ENCODE results near the gene PDGFC. TPM values are rescaled to one million over a fixed set of nuclear protein-coding genes. Genes with fewer than 3 reads are reported as not detected.

PDGFC gene
- total RNA-seq, 1 donor from 2014 or later: 70.9 TPM

GRCh38 chr4:156956826-156957368 lies 14.7 kb downstream of the PDGFC start:
- TF ChIP-seq CTCF (IDR thresholded peaks at IDR 0.05): no peak
- Mint-ChIP-seq H3K4me1 (ENCODE audit: low read depth) (peaks cover 86% of the 10 kb centered on the region), H3K36me3 (ENCODE audit: low read depth) (peaks cover 4% of the 10 kb centered on the region), H3K4me3 (ENCODE audit: unreplicated experiment) (no peak overlapping the region), H3K9me3 (ENCODE audit: low read depth) (no peaks in the 10 kb centered on the region), H3K27me3 (ENCODE audit: low read depth) (no peaks in the 10 kb centered on the region), H3K27ac (ENCODE audit: unreplicated experiment) (peak overlapping the region; percentile 53)
- DNase-seq (ENCODE audit: low spot score): no peak

- Mint-ChIP-seq H3K36me3 (ENCODE audit: low read depth) (peaks cover 4% of the 10 kb centered on the region), H3K4me1 (ENCODE audit: low read depth) (peaks cover 86% of the 10 kb centered on the region), H3K27me3 (ENCODE audit: low read depth) (no peaks in the 10 kb centered on the region), H3K9me3 (ENCODE audit: low read depth) (no peaks in the 10 kb centered on the region), H3K4me3 (ENCODE audit: unreplicated experiment) (no peak overlapping the region), H3K27ac (ENCODE audit: unreplicated experiment) (no peak overlapping the region)
- DNase-seq (ENCODE audit: low spot score): no peak
- no peak for TF ChIP-seq CTCF (IDR thresholded peaks at IDR 0.05)
Observed at GRCh38 chr4:156956359-156956758, 15.2 kb downstream of the PDGFC start.

- Mint-ChIP-seq H3K4me1 (ENCODE audit: low read depth) (peaks cover 88% of the 10 kb centered on the region), H3K36me3 (ENCODE audit: low read depth) (peaks cover 4% of the 10 kb centered on the region), H3K27me3 (ENCODE audit: low read depth) (no peaks in the 10 kb centered on the region), H3K4me3 (ENCODE audit: unreplicated experiment) (no peak overlapping the region), H3K27ac (ENCODE audit: unreplicated experiment) (peak overlapping the region; percentile 13), H3K9me3 (ENCODE audit: low read depth) (no peaks in the 10 kb centered on the region)
- TF ChIP-seq CTCF (IDR thresholded peaks at IDR 0.05): no peak
- no peak for DNase-seq (ENCODE audit: low spot score)
Observed at GRCh38 chr4:156954587-156954986, 17.0 kb downstream of the PDGFC start.

GRCh38 chr4:156953951-156954350 lies 17.6 kb downstream of the PDGFC start:
- H3K36me3 Mint-ChIP-seq (ENCODE audit: low read depth): peaks cover 4% of the 10 kb centered on the region
- no peak overlapping the region for H3K4me3 Mint-ChIP-seq (ENCODE audit: unreplicated experiment)
- H3K27me3 Mint-ChIP-seq (ENCODE audit: low read depth): no peaks in the 10 kb centered on the region
- no peaks in the 10 kb centered on the region for H3K9me3 Mint-ChIP-seq (ENCODE audit: low read depth)
- peaks cover 88% of the 10 kb centered on the region for H3K4me1 Mint-ChIP-seq (ENCODE audit: low read depth)
- no peak for DNase-seq (ENCODE audit: low spot score)
- no peak overlapping the region for H3K27ac Mint-ChIP-seq (ENCODE audit: unreplicated experiment)
- no peak for TF ChIP-seq CTCF (IDR thresholded peaks at IDR 0.05)

GRCh38 chr4:156953001-156953400 lies 18.6 kb downstream of the PDGFC start:
- H3K4me3 Mint-ChIP-seq (ENCODE audit: unreplicated experiment): no peak overlapping the region
- H3K27ac Mint-ChIP-seq (ENCODE audit: unreplicated experiment): peak overlapping the region; percentile 42
- H3K9me3 Mint-ChIP-seq (ENCODE audit: low read depth): no peaks in the 10 kb centered on the region
- H3K36me3 Mint-ChIP-seq (ENCODE audit: low read depth): peaks cover 4% of the 10 kb centered on the region
- no peak for TF ChIP-seq CTCF (IDR thresholded peaks at IDR 0.05)
- no peaks in the 10 kb centered on the region for H3K27me3 Mint-ChIP-seq (ENCODE audit: low read depth)
- H3K4me1 Mint-ChIP-seq (ENCODE audit: low read depth): peaks cover 87% of the 10 kb centered on the region
- DNase-seq (ENCODE audit: low spot score): no peak
